Measurements from ENCODE around the gene SLC49A3.
"Not testable (repeated sequence)": the region's sequence is repeated elsewhere in the genome, so short reads cannot be mapped to it uniquely, and the experiment has no call there.

Gene SLC49A3

DNA sequence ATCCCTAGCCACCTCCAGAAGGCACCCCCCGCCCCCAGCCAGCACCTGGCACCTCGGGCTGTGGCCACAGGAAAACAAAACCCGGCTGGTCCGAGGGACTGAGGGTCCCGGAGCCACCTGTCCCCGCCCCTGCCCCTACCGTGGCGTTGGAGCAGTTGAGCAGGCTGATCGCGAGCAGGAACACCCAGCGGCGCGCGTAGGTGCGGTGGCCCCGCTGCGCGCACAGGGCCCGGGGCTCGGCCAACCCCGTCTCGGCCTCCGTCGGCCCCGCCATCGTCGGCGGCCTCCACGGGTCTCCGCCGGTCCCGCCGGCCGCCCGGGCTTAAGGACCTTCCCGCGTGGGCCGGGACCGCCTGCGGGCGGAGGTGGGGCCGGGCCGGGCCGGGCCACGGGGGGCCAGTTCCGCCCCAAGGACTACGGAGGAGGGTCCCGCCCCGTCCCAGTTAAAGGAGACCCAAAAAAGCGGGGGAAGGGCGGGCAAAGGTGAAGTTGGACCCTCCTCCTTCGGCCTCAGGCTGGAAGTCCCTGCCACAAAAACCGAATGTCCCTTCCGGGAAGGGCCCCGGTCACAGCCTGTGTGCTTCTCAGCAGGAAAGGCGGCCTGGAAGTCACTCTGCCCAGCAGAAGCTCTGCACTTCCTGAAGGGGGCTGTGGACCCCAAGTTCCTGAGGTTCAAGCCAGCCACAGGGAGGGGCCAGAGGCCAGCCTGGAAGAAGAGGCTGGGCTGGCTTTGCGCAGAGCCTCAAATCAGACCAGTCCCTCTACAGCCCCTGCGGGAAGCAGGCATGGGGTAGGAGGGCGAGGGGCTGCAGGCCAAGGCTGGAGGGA, at the start of gene SLC49A3:
Gene SLC49A3, minus strand, starts transcription at position 298 of the 828 bp plus-strand sequence. Its CDS starts 24 bp downstream, at position 274.
- no peak for DNase-seq (ENCODE audit: low read depth)
- no peak for TF ChIP-seq CTCF (IDR thresholded peaks at IDR 0.05; ENCODE audit: low read depth, low read length, missing control alignments)
- in situ Hi-C loops (cut with HindIII; ENCODE audit: low sequenced_read_pairs) = no loop called here
- H3K4me3 ChIP-seq (ENCODE audit: low read depth, low read length) = peak within 1 kb of the TSS; percentile 18

DNA sequence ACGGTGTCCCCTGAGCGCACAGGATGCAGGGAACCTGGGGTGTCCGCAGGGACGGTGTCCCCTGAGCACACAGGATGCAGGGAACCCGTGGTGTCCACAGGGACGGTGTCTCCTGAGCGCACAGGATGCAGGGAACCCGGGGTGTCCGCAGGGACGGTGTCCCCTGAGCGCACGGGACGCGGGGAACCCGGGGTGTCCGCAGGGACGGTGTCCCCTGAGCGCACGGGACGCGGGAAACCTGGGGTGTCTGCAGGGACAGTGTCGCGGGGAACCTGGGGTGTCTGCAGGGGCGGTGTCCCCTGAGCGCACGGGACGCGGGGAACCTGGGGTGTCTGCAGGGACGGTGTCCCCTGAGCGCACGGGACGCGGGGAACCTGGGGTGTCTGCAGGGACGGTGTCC, 47.6 kb upstream of the SLC49A3 start:
- H3K4me3 ChIP-seq (ENCODE audit: low read depth, low read length); DNase-seq (ENCODE audit: low read depth); in situ Hi-C loops (cut with HindIII; ENCODE audit: low sequenced_read_pairs): not testable (repeated sequence)

- no peak overlapping the region for H3K4me3 ChIP-seq (ENCODE audit: low read depth, low read length)
- no peak for DNase-seq (ENCODE audit: low read depth)
- in situ Hi-C loops (cut with HindIII; ENCODE audit: low sequenced_read_pairs) = no loop called here
- TF ChIP-seq CTCF (IDR thresholded peaks at IDR 0.05; ENCODE audit: low read depth, low read length, missing control alignments) = no peak
These were observed 46.6 kb upstream of the SLC49A3 start for GRCh38 chr4:735583-735982.

DNA sequence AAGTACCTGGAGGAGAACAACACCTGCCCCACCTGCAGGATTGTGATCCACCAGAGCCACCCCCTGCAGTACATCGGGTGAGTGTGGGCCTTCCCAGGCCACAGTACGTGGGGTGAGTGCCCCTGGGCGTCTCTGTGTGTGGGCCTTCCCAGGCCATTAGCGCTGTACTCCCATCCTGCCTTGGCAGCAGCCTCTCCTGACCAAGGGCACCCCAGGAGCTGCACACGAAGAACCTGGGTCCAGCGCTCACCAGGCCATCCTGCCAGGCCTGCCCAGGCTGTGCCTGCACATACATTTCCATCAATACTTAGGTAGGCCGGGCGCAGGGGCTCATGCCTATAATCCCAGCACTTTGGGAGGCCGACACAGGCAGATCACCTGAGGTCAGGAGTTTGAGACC, 46.0 kb upstream of the SLC49A3 start:
- in situ Hi-C loops (cut with HindIII; ENCODE audit: low sequenced_read_pairs) = no loop called here
- DNase-seq (ENCODE audit: low read depth) = no peak
- no peak overlapping the region for H3K4me3 ChIP-seq (ENCODE audit: low read depth, low read length)
- TF ChIP-seq CTCF (IDR thresholded peaks at IDR 0.05; ENCODE audit: low read depth, low read length, missing control alignments) = no peak

- no peak for TF ChIP-seq CTCF (IDR thresholded peaks at IDR 0.05; ENCODE audit: low read depth, low read length, missing control alignments)
- in situ Hi-C loops (cut with HindIII; ENCODE audit: low sequenced_read_pairs) = no loop called here
- H3K4me3 ChIP-seq (ENCODE audit: low read depth, low read length) = no peak overlapping the region
- no peak for DNase-seq (ENCODE audit: low read depth)
These were observed 45.1 kb upstream of the SLC49A3 start for GRCh38 chr4:734075-734474.

GRCh38 chr4:733631-733980, 44.7 kb upstream of the SLC49A3 start:
- in situ Hi-C loops (cut with HindIII; ENCODE audit: low sequenced_read_pairs) = no loop called here
- DNase-seq (ENCODE audit: low read depth) = no peak
- no peak overlapping the region for H3K4me3 ChIP-seq (ENCODE audit: low read depth, low read length)
- no peak for TF ChIP-seq CTCF (IDR thresholded peaks at IDR 0.05; ENCODE audit: low read depth, low read length, missing control alignments)

- in situ Hi-C loops (cut with HindIII; ENCODE audit: low sequenced_read_pairs) = no loop called here
- no peak for TF ChIP-seq CTCF (IDR thresholded peaks at IDR 0.05; ENCODE audit: low read depth, low read length, missing control alignments)
- no peak overlapping the region for H3K4me3 ChIP-seq (ENCODE audit: low read depth, low read length)
- DNase-seq (ENCODE audit: low read depth) = no peak
These were observed 44.1 kb upstream of the SLC49A3 start for GRCh38 chr4:732911-733630.
